ENCODE results near the gene ZNF66.
"Not testable (repeated sequence)": the region's sequence is repeated elsewhere in the genome, so short reads cannot be mapped to it uniquely, and the experiment has no call there.

Gene ZNF66

GRCh38 chr19:20776083-20777076, at the start of gene ZNF66:
Gene ZNF66 (plus strand): TSS chr19:20776304. CDS start chr19:20776448, 144 bp downstream.
- Histone ChIP-seq H3K36me3 (peaks cover 14% of the 10 kb centered on the region), H3K9me3 (ENCODE audit: severe bottlenecking) (no peaks in the 10 kb centered on the region), H3K27ac (peak within 1 kb of the TSS; percentile 96), H3K4me3 (ENCODE audit: low read depth, low read length) (peak within 1 kb of the TSS; percentile 97), H3K27me3 (ENCODE audit: insufficient read depth, low read depth, severe bottlenecking) (no peaks in the 10 kb centered on the region)
- DNase-seq, result peak; percentile 98
- no peak for TF ChIP-seq CTCF (IDR thresholded peaks at IDR 0.05; ENCODE audit: low read depth, low read length)

GRCh38 chr19:20750169-20750568, 25.9 kb upstream of the ZNF66 start:
- not testable (repeated sequence) for H3K4me3 ChIP-seq (ENCODE audit: low read depth, low read length); H3K36me3 ChIP-seq; DNase-seq; H3K27me3 ChIP-seq (ENCODE audit: insufficient read depth, low read depth, severe bottlenecking); H3K9me3 ChIP-seq (ENCODE audit: severe bottlenecking); H3K27ac ChIP-seq

- DNase-seq; H3K9me3 ChIP-seq (ENCODE audit: severe bottlenecking); H3K27ac ChIP-seq; H3K36me3 ChIP-seq; H3K4me3 ChIP-seq (ENCODE audit: low read depth, low read length); H3K27me3 ChIP-seq (ENCODE audit: insufficient read depth, low read depth, severe bottlenecking): not testable (repeated sequence)
These were observed 23.8 kb upstream of the ZNF66 start for GRCh38 chr19:20752291-20752690.

GRCh38 chr19:20769225-20769736, 6.8 kb upstream of the ZNF66 start:
- H3K4me3 ChIP-seq (ENCODE audit: low read depth, low read length); H3K9me3 ChIP-seq (ENCODE audit: severe bottlenecking); H3K36me3 ChIP-seq; H3K27me3 ChIP-seq (ENCODE audit: insufficient read depth, low read depth, severe bottlenecking): not testable (repeated sequence)
- H3K27ac ChIP-seq, result peak overlapping the region; percentile 48
- DNase-seq, result peak; percentile 20

- DNase-seq, result no peak
- Histone ChIP-seq H3K36me3 (peaks cover 22% of the 10 kb centered on the region), H3K4me3 (ENCODE audit: low read depth, low read length) (no peak overlapping the region), H3K27ac (no peak overlapping the region), H3K27me3 (ENCODE audit: insufficient read depth, low read depth, severe bottlenecking) (no peaks in the 10 kb centered on the region), H3K9me3 (ENCODE audit: severe bottlenecking) (no peaks in the 10 kb centered on the region)
- TF ChIP-seq CTCF (IDR thresholded peaks at IDR 0.05; ENCODE audit: low read depth, low read length), result no peak
These were observed 11.7 kb downstream of the ZNF66 start for GRCh38 chr19:20787786-20788185.

- H3K9me3 ChIP-seq (ENCODE audit: severe bottlenecking), result no peaks in the 10 kb centered on the region
- H3K4me3 ChIP-seq (ENCODE audit: low read depth, low read length), result no peak overlapping the region
- H3K27me3 ChIP-seq (ENCODE audit: insufficient read depth, low read depth, severe bottlenecking), result no peaks in the 10 kb centered on the region
- DNase-seq, result no peak
- TF ChIP-seq CTCF (IDR thresholded peaks at IDR 0.05; ENCODE audit: low read depth, low read length), result no peak
- no peak overlapping the region for H3K27ac ChIP-seq
- peaks cover 19% of the 10 kb centered on the region for H3K36me3 ChIP-seq
These were observed 15.7 kb downstream of the ZNF66 start for GRCh38 chr19:20791806-20792205.

GRCh38 chr19:20806311-20807262, 30.5 kb downstream of the ZNF66 start:
- not testable (repeated sequence) for H3K27ac ChIP-seq; H3K4me3 ChIP-seq (ENCODE audit: low read depth, low read length); H3K27me3 ChIP-seq (ENCODE audit: insufficient read depth, low read depth, severe bottlenecking); DNase-seq
- Histone ChIP-seq H3K36me3 (peaks cover 11% of the 10 kb centered on the region), H3K9me3 (ENCODE audit: severe bottlenecking) (peaks cover 26% of the 10 kb centered on the region)

All from WERI-Rb-1 (cell line).